OCI-M2 (cell line): Measurements from ENCODE around the gene FCN1.

Experiments
- DNase-seq: peaks from one replicate; lab custom pipeline; 2025; ENCODE audit not compliant: unreplicated experiment; lab: John Stamatoyannopoulos, UW

The FCN1 gene

GRCh38 chr9:134879664-134880483 is 37.8 kb downstream of the FCN1 start:
- no peak for DNase-seq

DNA sequence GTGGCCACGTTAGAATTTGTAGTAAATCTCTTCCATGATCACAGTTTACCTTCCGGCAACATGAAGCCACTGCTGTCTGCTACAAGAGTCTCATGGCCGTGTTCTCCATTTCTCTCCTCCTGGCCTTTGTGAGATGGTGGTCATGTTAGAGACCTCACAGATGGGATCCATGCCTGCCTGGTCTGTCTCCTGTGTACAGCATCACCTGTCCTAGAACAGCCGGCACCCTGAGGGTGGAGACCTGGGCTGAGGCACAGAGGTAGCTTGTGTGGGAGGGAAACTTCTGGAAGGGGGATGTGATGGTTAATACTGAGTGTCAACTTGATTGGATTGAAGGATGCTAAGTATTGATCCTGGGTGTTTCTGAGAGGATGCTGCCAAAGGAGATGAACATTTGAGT is 40.2 kb downstream of the FCN1 start:
- no peak for DNase-seq

- DNase-seq, result no peak
Observed at GRCh38 chr9:134875371-134875770, 42.3 kb downstream of the FCN1 start.

DNA sequence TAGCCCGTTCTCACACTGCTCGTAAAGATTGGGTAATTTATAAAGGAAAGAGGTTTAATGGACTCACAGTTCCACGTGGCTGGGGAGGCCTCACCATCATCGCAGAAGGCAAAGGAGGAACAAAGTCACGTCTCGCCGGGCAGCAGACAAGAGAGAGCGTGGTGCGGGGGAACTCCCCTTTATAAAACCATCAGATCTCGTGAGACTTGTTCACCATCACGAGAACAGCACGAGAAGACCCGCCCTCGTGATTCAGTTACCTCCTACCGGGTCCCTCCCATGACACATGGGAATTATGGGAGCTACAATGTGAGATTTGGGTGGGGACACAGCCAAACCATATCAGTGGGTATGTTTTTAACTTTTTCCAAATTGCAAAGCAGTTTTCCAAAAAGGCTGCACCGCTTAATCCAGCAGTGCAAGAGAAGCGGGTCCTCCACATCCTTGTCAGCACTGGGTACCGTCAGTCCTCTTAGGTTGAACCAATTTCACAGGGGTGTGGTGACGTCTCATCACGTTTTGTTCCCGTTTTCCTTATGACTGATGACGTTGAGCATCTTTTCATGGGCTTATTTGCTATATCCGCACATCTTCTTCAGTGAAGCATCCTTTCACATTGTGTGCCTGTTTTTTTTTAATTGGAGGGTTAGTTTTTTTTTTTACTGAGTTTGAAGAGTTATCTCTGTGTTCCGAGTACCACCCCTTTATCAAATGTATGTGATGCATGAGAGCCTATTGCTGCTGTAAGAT is 45.1 kb downstream of the FCN1 start:
- DNase-seq, result no peak

DNA sequence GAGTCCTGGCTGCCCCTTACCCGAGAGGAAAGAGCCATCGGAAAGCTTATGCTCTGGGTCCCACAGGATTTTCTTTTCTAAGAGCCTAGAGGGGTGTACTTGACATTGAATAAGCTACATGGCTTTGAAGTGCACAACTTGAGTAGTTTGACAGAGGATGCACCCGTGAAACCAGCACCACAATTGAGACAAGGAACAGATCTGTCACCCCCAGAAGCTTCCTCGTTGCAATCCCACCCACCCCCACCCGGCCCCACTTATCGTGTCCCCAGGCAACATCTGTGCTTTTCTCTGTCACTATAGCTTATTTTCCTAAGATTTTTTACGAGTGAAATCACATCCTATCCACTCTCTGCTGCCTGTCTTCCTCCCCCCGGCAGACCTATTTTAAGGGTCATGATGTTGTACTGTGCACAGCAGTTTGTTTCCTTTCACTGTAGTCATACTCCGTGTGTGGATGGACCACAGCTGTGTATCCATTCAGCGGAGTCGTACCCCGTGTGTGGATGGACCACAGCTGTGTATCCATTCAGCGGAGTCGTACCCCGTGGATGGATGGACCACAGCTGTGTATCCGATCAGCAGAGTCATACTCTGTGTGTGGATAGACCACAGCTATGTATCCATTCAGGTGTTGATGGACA is 45.9 kb downstream of the FCN1 start:
- no peak for DNase-seq

DNA sequence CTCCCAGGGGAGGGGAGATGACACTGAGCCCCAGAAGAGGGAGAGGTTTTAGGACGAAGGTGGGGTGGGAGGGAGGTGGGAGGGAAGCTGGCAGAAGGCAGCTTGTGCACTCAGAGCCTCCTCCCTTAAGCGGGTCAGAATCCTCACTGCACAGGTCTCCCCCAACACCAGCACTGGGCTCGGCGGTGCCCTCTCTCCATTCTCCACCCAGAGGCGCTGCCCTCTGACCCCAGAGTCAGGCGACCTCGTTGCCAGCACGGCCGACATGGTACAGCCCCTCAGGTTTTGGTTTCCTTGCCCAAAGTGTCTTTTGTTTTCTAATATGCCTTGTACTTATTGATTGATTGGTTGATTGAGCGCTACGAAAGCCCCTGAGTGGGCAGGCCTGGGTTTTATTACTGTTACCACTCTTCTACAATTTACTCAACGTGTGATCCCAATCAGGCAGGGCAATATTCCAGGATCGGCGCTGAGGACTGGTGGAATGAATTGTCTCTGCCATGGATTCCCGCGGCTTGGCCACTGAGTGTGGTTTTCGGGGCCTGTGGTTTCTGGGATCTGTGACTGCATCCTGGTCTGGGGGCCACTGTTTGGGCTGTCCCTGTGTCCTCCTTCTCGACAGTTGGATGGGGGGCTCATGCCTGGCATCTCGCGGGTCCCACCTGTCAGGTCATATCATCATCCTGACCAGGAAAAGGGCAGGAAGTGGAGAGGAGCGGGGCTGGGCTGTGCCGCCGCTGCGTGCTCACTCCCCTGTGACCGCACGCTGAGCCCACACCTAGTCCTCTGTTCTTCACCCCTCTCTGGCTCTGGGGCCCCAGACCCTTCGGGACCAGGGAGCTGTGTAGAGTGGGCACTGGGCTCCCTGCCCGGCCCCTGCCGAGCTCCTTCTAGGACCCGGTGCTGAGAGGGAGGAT is 46.7 kb downstream of the FCN1 start:
- DNase-seq, result no peak

GRCh38 chr9:134870301-134870694 is 47.4 kb downstream of the FCN1 start:
- DNase-seq, result no peak

DNA sequence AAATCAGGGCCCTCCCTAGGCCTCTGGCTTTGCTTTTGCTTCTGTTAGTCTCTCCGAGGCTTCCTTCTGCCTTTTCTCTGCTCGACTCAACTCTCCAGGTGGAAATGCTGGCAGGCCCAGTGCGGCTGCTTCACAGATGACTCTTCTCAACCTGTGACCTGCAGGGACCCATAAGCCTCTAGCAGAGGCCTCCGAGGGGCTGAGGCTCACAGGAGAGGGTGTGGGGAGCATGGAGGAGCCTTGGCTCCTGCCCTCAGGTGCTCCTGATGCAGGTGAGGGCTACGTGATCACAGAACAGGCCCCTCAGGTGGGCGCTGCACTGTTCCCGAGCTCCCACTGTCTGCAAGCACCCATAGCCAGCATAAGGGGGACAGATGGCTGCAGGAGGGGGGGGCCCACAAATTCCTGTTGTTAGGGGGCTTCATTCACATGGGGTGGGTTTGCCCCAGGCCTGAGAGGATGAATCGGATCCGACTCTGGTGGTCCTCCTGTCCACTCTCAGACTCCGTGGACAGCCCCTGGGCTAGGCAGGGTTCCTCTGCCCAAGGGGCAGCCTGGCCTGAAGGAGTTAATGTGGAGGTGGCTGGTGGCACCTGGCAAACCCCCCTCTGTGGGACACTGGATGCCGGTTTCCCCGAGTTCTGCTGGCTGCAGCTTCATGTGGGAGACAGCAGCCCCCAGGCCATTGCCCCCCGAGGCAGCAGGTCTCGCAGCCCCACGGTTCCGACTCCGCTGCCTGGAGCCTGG is 48.0 kb downstream of the FCN1 start:
- no peak for DNase-seq

DNA sequence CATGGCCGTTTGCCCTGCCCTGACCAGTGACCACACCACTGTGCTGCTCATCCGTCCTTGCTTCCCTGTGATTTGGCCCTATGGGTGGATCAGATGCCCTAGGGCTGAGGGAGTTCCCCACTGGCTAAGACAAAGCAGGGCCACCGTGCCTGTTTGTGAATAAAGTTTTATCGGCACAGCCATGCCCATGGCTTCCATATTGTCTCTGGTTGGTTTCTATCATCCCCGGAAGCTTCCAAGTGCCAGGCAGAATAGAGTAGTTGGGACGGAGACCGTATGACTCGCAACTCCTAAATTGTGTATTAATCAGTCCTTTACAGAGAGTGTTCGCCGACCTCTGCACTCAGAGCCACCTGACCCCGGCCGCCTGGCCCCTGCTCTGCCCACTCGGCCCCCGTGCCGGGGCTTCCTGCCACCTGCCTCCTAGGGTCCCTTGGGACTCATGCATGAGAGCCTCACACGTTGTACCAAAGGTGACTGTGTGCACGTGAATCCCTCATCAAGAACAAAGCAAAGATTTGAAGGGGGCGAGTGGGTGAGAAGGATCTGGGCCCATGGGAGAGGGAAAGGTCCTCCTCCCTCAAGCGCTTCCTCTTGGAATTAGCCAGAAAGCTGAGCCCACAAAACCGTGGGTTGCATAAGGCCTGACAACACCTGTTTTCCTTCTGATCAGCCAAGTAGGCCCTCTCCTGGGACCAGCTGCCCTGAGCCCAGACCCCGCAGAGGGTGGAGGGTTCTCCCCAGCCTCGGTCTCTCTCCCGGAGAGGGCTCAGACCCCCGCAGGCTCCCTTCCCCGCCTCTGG is 48.8 kb downstream of the FCN1 start:
- no peak for DNase-seq

- no peak for DNase-seq
Observed at GRCh38 chr9:134867917-134868750, 49.6 kb downstream of the FCN1 start.

- DNase-seq, result no peak
Observed at GRCh38 chr9:134864821-134865190, 52.9 kb downstream of the FCN1 start.

DNA sequence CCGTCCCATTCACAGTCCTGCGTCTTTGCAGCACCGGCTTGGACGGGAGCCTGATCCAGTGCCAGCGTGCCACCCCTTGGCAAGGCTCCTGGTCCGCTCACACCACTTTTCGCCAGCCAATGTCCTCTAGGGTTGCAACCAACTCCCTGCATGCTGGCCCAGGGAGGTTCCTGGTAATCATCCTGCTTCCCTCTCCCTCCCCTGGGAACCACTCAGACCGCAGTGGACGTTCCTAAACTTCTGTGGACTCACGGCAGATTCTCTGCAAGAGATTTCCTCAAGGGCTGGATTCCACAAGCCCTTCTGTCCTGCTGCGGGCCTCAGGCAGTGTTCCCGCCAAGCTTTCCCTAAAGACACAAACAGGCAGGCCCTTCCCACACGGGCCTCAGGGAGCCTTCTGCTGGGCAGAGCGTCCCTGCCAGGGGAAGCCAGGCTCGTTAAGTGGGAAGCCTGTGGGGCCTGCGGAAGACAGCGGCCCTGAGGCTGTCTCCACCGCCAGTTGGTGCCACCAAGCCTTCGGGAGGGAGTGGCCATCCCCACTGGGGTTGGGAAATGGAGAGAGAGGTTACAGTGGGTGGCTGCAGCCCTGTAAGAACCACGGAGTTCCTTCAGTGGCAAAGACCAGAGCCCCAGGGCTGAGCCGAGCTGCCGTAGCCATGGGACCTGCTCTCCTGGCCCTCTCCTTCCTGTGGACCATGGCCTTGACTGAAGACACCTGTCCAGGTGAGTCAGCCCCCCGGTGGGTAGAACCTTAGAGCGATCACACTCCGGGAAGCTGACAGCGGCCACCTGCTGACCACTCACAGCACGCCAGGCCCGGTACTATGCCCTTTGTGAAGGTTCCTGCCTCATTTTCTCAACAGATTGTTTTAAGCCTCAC is 53.5 kb downstream of the FCN1 start:
- no peak for DNase-seq

DNA sequence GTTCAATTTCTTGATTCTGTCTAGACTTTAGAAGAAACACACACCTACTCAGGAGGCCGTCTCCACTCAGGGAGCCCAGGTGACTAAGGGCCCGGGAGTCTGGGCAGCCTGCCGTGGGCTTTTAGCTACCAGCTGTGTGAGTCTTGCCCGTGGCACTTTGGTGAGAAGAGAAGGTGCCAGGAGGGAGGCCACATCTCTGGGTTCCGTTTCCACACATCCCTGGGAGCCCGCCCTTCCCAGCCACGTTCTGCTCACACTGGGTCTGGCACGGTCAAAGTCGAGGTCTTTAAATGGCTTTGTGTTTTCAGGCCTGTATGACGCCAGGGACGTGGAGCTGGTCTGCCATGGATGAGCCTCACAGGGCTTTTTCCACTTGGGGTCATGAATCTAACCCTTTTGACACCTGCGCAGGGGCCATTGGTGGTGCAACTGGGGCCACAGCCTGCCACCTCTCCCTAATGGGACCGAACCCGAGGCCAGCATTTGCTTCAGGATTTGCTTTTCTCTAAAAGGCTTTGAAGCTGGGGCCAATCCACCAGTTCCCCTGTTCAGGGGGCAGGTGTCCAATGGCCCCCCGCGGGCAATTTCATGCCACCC is 54.3 kb downstream of the FCN1 start:
- DNase-seq, result no peak

GRCh38 chr9:134861595-134862334 is 55.9 kb downstream of the FCN1 start:
- DNase-seq, result no peak

DNA sequence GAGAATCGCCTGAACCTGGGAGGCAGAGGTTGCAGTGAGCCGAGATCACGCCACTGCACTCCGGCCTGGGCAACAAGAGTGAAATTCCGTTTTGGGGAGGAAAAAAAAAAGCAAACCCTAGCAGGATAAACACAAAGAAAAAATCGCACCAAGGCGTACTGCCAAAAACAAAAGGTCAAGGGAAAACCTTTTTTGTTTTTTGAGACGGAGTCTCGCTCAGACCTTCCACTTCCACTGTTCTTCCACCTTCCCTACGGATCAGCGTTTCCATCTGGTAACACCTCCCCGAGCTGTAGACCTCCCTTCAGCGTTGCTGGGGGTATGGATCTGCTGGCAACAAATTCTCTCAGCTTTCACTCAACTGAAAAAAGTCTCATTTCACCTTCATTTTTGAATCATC is 57.2 kb downstream of the FCN1 start:
- DNase-seq, result no peak

DNA sequence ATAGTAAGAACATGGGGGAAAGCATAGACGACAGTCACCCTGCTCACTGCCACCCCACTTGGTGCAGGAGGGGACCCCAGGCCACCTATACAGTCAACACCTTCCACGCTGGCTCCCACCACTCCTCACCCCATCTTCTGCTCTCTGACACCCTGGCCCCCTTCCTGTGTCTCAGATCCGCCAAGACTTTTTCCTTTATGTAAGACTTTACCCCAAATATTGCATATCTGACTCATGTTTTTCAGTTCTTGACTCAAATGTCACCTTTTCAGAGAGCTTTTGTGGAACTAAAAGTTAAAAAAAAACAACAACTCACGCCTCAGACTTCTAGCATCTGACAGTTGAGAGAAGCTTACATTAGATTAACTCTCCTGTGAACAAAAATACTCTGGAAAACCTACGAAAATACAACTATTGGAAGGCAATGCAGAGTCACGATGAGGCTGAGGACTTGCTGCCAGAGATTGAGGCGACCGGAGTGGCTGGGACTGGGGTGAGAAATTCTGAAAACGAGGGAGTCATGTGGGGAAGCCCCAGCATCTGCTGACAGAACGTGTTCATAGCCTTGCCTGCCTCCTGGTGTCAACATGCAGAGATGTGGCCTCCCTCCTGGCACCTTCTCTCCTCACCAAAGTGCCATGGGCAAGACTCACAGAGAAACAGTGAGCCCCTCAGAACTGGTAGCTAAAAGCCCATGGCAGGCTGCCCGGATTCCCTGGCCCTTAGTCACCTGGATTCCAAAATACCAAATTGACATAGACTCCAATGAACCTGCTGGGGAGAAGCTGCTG is 59.5 kb downstream of the FCN1 start:
- DNase-seq, result no peak
